Lung (tissue), 12 donors: ENCODE results near the gene CRABP2. TPM values are rescaled to one million over a fixed set of nuclear protein-coding genes. Genes with fewer than 3 reads are reported as not detected.

Experiments used
- ATAC-seq: fragments of 200-7000 bp; cut with Tn5 transposase; one replicate; pipeline ENCODE4 v1.9.1; 2020; ENCODE audit warnings: moderate number of reproducible peaks; ENCODE audit not compliant: insufficient read depth, low FRiP score
- DNase-seq, 3 donors: peaks; one replicate each; pipeline ENCODE4 v3.0.0-alpha.2; 2013 to 2017
- H3K27ac ChIP-seq, 2 donors: one replicate each; pipeline ENCODE4 v1.5.1; 2013; ENCODE audit warnings: mild to moderate bottlenecking in 2 of 2, moderate library complexity in 2 of 2, control low read depth in 1 of 2, inconsistent platforms in 1 of 2, low read depth in 1 of 2, low read length in 1 of 2
- H3K27me3 ChIP-seq, 3 donors: one replicate each; pipeline ENCODE4 v1.5.1; 2013; ENCODE audit warnings: low read length in 2 of 3; ENCODE audit not compliant: control insufficient read depth in 3 of 3, insufficient read depth in 3 of 3
- H3K36me3 ChIP-seq, 4 donors: one replicate each; pipeline ENCODE4 v1.5.1; 2013; ENCODE audit warnings: low read length in 4 of 4, mild to moderate bottlenecking in 1 of 4, moderate library complexity in 1 of 4; ENCODE audit not compliant: control insufficient read depth in 4 of 4, insufficient read depth in 4 of 4
- H3K4me1 ChIP-seq, 5 donors: one replicate each; pipeline ENCODE4 v1.5.1; 2013; ENCODE audit warnings: low read length in 5 of 5, mild to moderate bottlenecking in 2 of 5, moderate library complexity in 1 of 5; ENCODE audit not compliant: control insufficient read depth in 5 of 5, insufficient read depth in 5 of 5
- H3K4me3 ChIP-seq: one replicate; pipeline ENCODE4 v1.5.1; 2013; ENCODE audit warnings: mild to moderate bottlenecking, control low read depth, moderate library complexity
- H3K9ac ChIP-seq, 2 donors: one replicate each; pipeline ENCODE4 v1.5.1; 2013; ENCODE audit warnings: low read length in 2 of 2, control low read depth in 1 of 2; ENCODE audit not compliant: insufficient read depth in 1 of 2
- H3K9me3 ChIP-seq, 4 donors: one replicate each; pipeline ENCODE4 v1.5.1; 2013; ENCODE audit warnings: low read length in 3 of 4, mild to moderate bottlenecking in 1 of 4, moderate library complexity in 1 of 4; ENCODE audit not compliant: control insufficient read depth in 4 of 4, insufficient read depth in 3 of 4
- WGBS, 2 donors: extraction: QIAGEN DNeasy Blood & Tissue Kit; methylation state at CpG; one replicate each; pipeline ENCODE4 v1.1.7; 2013; 5-methylcytosine and 5-hydroxymethylcytosine counted together
- polyA plus RNA-seq, 2 donors: library from polyadenylated mRNA; stranded (reverse); fragments of 200-250 nt; gene quantifications; one replicate each; pipeline ENCODE4 v1.2.1, GENCODE V29; 2013
- total RNA-seq, 2 donors: library from RNA; depleted of rRNA in 1 of 2; stranded (reverse); fragments of >200 nt in 1 of 2; gene quantifications; one replicate each; pipeline ENCODE4 v1.2.1, GENCODE V29; 2014 to 2021
- TF ChIP-seq, protein P1 (sequence below): IDR thresholded peaks from 2 replicates; pipeline ENCODE4 v1.5.1; 2012; ENCODE audit warnings: mild to moderate bottlenecking; ENCODE audit errors: control extremely low read depth, extremely low read depth
- donor health status: control.
- donor health status: control.
- donor health status: Bipolar disorder and iron deficiency.
- donor health status: healthy.
- donor health status: DM: yes; HTN: yes; CAD: no.

CRABP2 gene
- total and polyA plus RNA-seq, 4 donors: 1.3 to 13.6 (median 4.9) TPM

GRCh38 chr1:156691665-156692440, 13.5 kb downstream of the CRABP2 start:
- TF ChIP-seq, protein P1, sequence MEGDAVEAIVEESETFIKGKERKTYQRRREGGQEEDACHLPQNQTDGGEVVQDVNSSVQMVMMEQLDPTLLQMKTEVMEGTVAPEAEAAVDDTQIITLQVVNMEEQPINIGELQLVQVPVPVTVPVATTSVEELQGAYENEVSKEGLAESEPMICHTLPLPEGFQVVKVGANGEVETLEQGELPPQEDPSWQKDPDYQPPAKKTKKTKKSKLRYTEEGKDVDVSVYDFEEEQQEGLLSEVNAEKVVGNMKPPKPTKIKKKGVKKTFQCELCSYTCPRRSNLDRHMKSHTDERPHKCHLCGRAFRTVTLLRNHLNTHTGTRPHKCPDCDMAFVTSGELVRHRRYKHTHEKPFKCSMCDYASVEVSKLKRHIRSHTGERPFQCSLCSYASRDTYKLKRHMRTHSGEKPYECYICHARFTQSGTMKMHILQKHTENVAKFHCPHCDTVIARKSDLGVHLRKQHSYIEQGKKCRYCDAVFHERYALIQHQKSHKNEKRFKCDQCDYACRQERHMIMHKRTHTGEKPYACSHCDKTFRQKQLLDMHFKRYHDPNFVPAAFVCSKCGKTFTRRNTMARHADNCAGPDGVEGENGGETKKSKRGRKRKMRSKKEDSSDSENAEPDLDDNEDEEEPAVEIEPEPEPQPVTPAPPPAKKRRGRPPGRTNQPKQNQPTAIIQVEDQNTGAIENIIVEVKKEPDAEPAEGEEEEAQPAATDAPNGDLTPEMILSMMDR: no peak
- DNase-seq: peak in 1 of 3 donors; percentile 45
- Histone ChIP-seq H3K4me1 (peaks cover 0 to 50% (median 7%) of the 10 kb centered on the region in 5 donors), H3K27ac (no peak overlapping the region), H3K9ac (no peak overlapping the region), H3K9me3 (no peaks in the 10 kb centered on the region), H3K36me3 (no peaks in the 10 kb centered on the region), H3K4me3 (no peak overlapping the region), H3K27me3 (no peaks in the 10 kb centered on the region)
- ATAC-seq: no peak
- WGBS, 2 donors: 17 to 23% methylated on average over 20 of the region's 20 CpGs

- no peaks in the 10 kb centered on the region for H3K27me3 ChIP-seq
- WGBS, 2 donors: 58 to 64% methylated on average over 10 of the region's 10 CpGs
- DNase-seq (no peak), ATAC-seq (no peak)
- TF ChIP-seq, protein P1: no peak
- H3K4me1 ChIP-seq: peaks cover 0 to 50% (median 7%) of the 10 kb centered on the region in 5 donors
- H3K4me3 ChIP-seq: no peak overlapping the region
- no peak overlapping the region for H3K27ac ChIP-seq
- no peaks in the 10 kb centered on the region for H3K9me3 ChIP-seq
- H3K36me3 ChIP-seq: no peaks in the 10 kb centered on the region
- no peak overlapping the region for H3K9ac ChIP-seq
Observed at GRCh38 chr1:156691191-156691590, 14.2 kb downstream of the CRABP2 start.

DNA sequence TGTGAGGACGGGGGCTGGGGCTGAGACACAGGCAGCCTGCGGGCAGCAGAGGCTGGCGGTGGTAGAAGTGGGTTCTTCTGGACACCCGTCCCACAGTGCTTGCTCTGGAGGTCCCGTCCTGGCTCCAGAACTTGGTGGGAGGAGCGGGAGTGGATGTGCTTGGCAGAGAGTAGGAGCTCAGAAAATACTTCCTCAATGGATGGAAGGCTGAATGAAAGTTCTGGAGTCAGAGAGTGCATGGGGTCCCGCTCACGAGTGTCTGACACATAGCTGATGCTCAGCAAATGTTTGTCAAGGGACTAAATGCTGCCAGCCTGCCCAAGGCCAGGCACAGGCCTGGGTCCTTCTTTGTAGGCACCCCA, 14.7 kb downstream of the CRABP2 start:
- DNase-seq (no peak), ATAC-seq (no peak)
- Histone ChIP-seq H3K9me3 (no peaks in the 10 kb centered on the region), H3K9ac (peak overlapping the region in 1 of 2 donors; percentile 28), H3K4me3 (no peak overlapping the region), H3K4me1 (peaks cover 0 to 50% (median 7%) of the 10 kb centered on the region in 5 donors), H3K27ac (no peak overlapping the region), H3K36me3 (no peaks in the 10 kb centered on the region), H3K27me3 (no peaks in the 10 kb centered on the region)
- TF ChIP-seq, protein P1: no peak
- 52 to 65% methylated on average over 8 of the region's 8 CpGs for WGBS, 2 donors
